ENCODE measurements around the gene ARHGEF7.

The ARHGEF7 gene

GRCh38 chr13:111328574-111329410, 213.7 kb downstream of the ARHGEF7 start:
- no peak for DNase-seq

GRCh38 chr13:111329641-111330040, 214.5 kb downstream of the ARHGEF7 start:
- DNase-seq = no peak

- DNase-seq = no peak
These were observed 215.0 kb downstream of the ARHGEF7 start for GRCh38 chr13:111330066-111330610.

- DNase-seq = no peak
These were observed 220.2 kb downstream of the ARHGEF7 start for GRCh38 chr13:111335298-111335697.

- no peak for DNase-seq
These were observed 221.6 kb downstream of the ARHGEF7 start for GRCh38 chr13:111336666-111337065.

GRCh38 chr13:111337206-111337605, 222.1 kb downstream of the ARHGEF7 start:
- DNase-seq = no peak

- no peak for DNase-seq
These were observed 222.6 kb downstream of the ARHGEF7 start for GRCh38 chr13:111337741-111338140.

- DNase-seq = no peak
These were observed 223.7 kb downstream of the ARHGEF7 start for GRCh38 chr13:111338841-111339240.

GRCh38 chr13:111339366-111340143, 224.4 kb downstream of the ARHGEF7 start:
- DNase-seq = no peak

- no peak for DNase-seq
These were observed 226.8 kb downstream of the ARHGEF7 start for GRCh38 chr13:111341886-111342285.

GRCh38 chr13:111342721-111343120, 227.6 kb downstream of the ARHGEF7 start:
- no peak for DNase-seq

GRCh38 chr13:111343186-111343805, 228.2 kb downstream of the ARHGEF7 start:
- no peak for DNase-seq

- DNase-seq = peak in 1 of 2 experiments; percentile 7
These were observed 229.5 kb downstream of the ARHGEF7 start for GRCh38 chr13:111344471-111345191.

GRCh38 chr13:111345682-111346081, 230.6 kb downstream of the ARHGEF7 start:
- DNase-seq = no peak

- no peak for DNase-seq
These were observed 231.1 kb downstream of the ARHGEF7 start for GRCh38 chr13:111346101-111346680.

- DNase-seq = no peak
These were observed 232.3 kb downstream of the ARHGEF7 start for GRCh38 chr13:111347438-111347837.

GRCh38 chr13:111353508-111353907, 238.4 kb downstream of the ARHGEF7 start:
- no peak for DNase-seq

- DNase-seq = no peak
These were observed 239.7 kb downstream of the ARHGEF7 start for GRCh38 chr13:111354789-111355188.

Data from NCI-H446 (cell line).